Transverse colon (tissue), 4 donors: ENCODE measurements around the gene NR3C2. TPM values are rescaled to one million over a fixed set of nuclear protein-coding genes. Genes with fewer than 3 reads are reported as not detected.

Experiments used
- DNase-seq: peaks from one replicate; pipeline ENCODE4 v3.0.0-alpha.2; 2019
- H3K27ac ChIP-seq, 4 donors: fragments of 200-600 bp; sonication (generic); 2 replicates each; pipeline ENCODE4 v1.5.1; 2016 to 2018; ENCODE audit warnings: inconsistent platforms in 4 of 4
- H3K27me3 ChIP-seq: fragments of 200-600 bp; sonication (generic); 2 replicates; pipeline ENCODE4 v1.5.1; 2017; ENCODE audit warnings: inconsistent platforms
- H3K36me3 ChIP-seq, 4 donors: fragments of 200-600 bp; sonication (generic); 2 replicates each; pipeline ENCODE4 v1.5.1; 2017 to 2019; ENCODE audit warnings: inconsistent platforms in 4 of 4
- H3K4me1 ChIP-seq, 4 donors: fragments of 200-600 bp; sonication (generic); 2 replicates each; pipeline ENCODE4 v1.5.1; 2017 to 2020; ENCODE audit warnings: inconsistent platforms in 4 of 4
- H3K4me3 ChIP-seq, 4 donors: fragments of 200-600 bp; sonication (generic); 1 replicate in 1 of 4; 2 replicates in 3 of 4; pipeline versions ENCODE4 v1.5.1 to v1.6.1; 2017 to 2019; ENCODE audit warnings: inconsistent platforms in 4 of 4
- H3K9me3 ChIP-seq, 2 donors: fragments of 200-600 bp; sonication (generic); 2 replicates each; pipeline ENCODE4 v1.5.1; 2017 to 2019; ENCODE audit warnings: inconsistent platforms in 2 of 2
- CTCF ChIP-seq, 5 experiments: fragments of 200-600 bp in 3 of 5; fragments of 450-650 bp in 2 of 5; sonication (generic) in 3 of 5; IDR thresholded peaks; 1 replicate in 2 of 5; 2 replicates in 3 of 5; pipeline ENCODE4 v1.5.1; 2016 to 2017; ENCODE audit warnings: antibody characterized with exemption in 5 of 5, inconsistent platforms in 3 of 5, mild to moderate bottlenecking in 2 of 5, moderate library complexity in 1 of 5
- EP300 ChIP-seq: sonication (generic); formaldehyde crosslinking; IDR thresholded peaks from one replicate; pipeline ENCODE4 v1.6.1; 2017; ENCODE audit warnings: antibody characterized with exemption, low read depth
- POLR2A ChIP-seq: fragments of 450-650 bp; IDR thresholded peaks from one replicate; pipeline ENCODE4 v1.6.1; 2016; ENCODE audit warnings: antibody characterized with exemption, mild to moderate bottlenecking, moderate library complexity
- POLR2AphosphoS5 ChIP-seq, 3 donors: sonication (generic); formaldehyde crosslinking; IDR thresholded peaks; one replicate each; pipeline ENCODE4 v1.6.1; 2016; ENCODE audit warnings: antibody characterized with exemption in 3 of 3
- WGBS, 2 donors: methylation state at CpG; one replicate each; pipeline ENCODE4 v1.1.5; 2018; ENCODE audit warnings: low coverage in 1 of 2; 5-methylcytosine and 5-hydroxymethylcytosine counted together
- in situ Hi-C, 4 donors: fragments of 200-750 bp; cut with MboI; loops; one replicate each; pipeline versions ENCODE4 v1.15.0 to v1.15.1; 2017; ENCODE audit warnings: low sequenced_read_pairs in 3 of 4, low pct_ligation_motif_present in 1 of 4, low pct_unique_long_range_greater_than_20kb in 1 of 4
- intact Hi-C: fragments of 100-400 bp; cut with DNase I; formaldehyde crosslinking; loops from one replicate; pipeline ENCODE4 v1.15.1; 2023; ENCODE audit warnings: low total_unique reads
- total RNA-seq, 4 donors: library from RNA; depleted of rRNA; stranded (reverse); fragments of >200 nt; gene quantifications; one replicate each; pipeline ENCODE4 v1.1.0, GENCODE V29; 2016

The NR3C2 gene
- total RNA-seq, 4 donors from 2014 or later, result 55.5 to 147 (median 125) TPM

- Histone ChIP-seq H3K9me3 (no peaks in the 10 kb centered on the region), H3K27me3 (no peaks in the 10 kb centered on the region), H3K4me1 (peaks cover 0 to 8% (median 0%) of the 10 kb centered on the region in 4 donors), H3K27ac (no peak overlapping the region), H3K4me3 (no peak overlapping the region), H3K36me3 (peaks cover 0 to 22% (median 2%) of the 10 kb centered on the region in 4 donors)
- intact Hi-C loops, result no loop called here
- TF ChIP-seq POLR2AphosphoS5 (IDR thresholded peaks at IDR 0.05), result no peak
- no peak for TF ChIP-seq CTCF (IDR thresholded peaks at IDR 0.05)
- TF ChIP-seq POLR2A, result no peak
- TF ChIP-seq EP300, result no peak
- in situ Hi-C loops, result no loop called here
- DNase-seq, result no peak
Measured at GRCh38 chr4:148114436-148114835, 327.8 kb downstream of the NR3C2 start.

GRCh38 chr4:148112231-148112982, 329.8 kb downstream of the NR3C2 start:
- WGBS, 2 donors, result 66 to 79% methylated on average over 4 of the region's 4 CpGs
- H3K27me3 ChIP-seq, result no peaks in the 10 kb centered on the region
- no peak overlapping the region for H3K4me3 ChIP-seq
- in situ Hi-C loops, result no loop called here
- intact Hi-C loops, result no loop called here
- no peak for DNase-seq
- H3K27ac ChIP-seq, result no peak overlapping the region
- peaks cover 0 to 8% (median 0%) of the 10 kb centered on the region in 4 donors for H3K4me1 ChIP-seq
- TF ChIP-seq POLR2A, result no peak
- no peak for TF ChIP-seq POLR2AphosphoS5 (IDR thresholded peaks at IDR 0.05)
- no peak for TF ChIP-seq CTCF (IDR thresholded peaks at IDR 0.05)
- TF ChIP-seq EP300, result no peak
- peaks cover 0 to 31% (median 9%) of the 10 kb centered on the region in 4 donors for H3K36me3 ChIP-seq
- H3K9me3 ChIP-seq, result no peaks in the 10 kb centered on the region

GRCh38 chr4:148110169-148110568, 332.0 kb downstream of the NR3C2 start:
- H3K36me3 ChIP-seq, result peaks cover 0 to 31% (median 13%) of the 10 kb centered on the region in 4 donors
- intact Hi-C loops (no loop called here), in situ Hi-C loops (no loop called here)
- no peak for DNase-seq
- H3K4me3 ChIP-seq, result no peak overlapping the region
- H3K27ac ChIP-seq, result no peak overlapping the region
- no peaks in the 10 kb centered on the region for H3K9me3 ChIP-seq
- TF ChIP-seq CTCF (IDR thresholded peaks at IDR 0.05) (no peak), POLR2AphosphoS5 (IDR thresholded peaks at IDR 0.05) (no peak), POLR2A (no peak), EP300 (no peak)
- no peaks in the 10 kb centered on the region for H3K27me3 ChIP-seq
- no peaks in the 10 kb centered on the region for H3K4me1 ChIP-seq
- 93 to 99% methylated on average over 3 of the region's 3 CpGs for WGBS, 2 donors

- intact Hi-C loops (no loop called here), in situ Hi-C loops (no loop called here)
- no peaks in the 10 kb centered on the region for H3K4me1 ChIP-seq
- H3K36me3 ChIP-seq, result peaks cover 0 to 37% (median 13%) of the 10 kb centered on the region in 4 donors
- TF ChIP-seq POLR2A (no peak), POLR2AphosphoS5 (IDR thresholded peaks at IDR 0.05) (no peak), CTCF (IDR thresholded peaks at IDR 0.05) (no peak), EP300 (no peak)
- H3K4me3 ChIP-seq, result no peak overlapping the region
- H3K9me3 ChIP-seq, result no peaks in the 10 kb centered on the region
- no peaks in the 10 kb centered on the region for H3K27me3 ChIP-seq
- 80% methylated on average over 3 of the region's 3 CpGs; no CpG with 5 or more reads in 1 of the 2 donors for WGBS, 2 donors
- H3K27ac ChIP-seq, result no peak overlapping the region
- no peak for DNase-seq
Measured at GRCh38 chr4:148109216-148109615, 333.0 kb downstream of the NR3C2 start.
